GM12891 (cell line): Measurements from ENCODE around the gene PLPPR1. TPM values are rescaled to one million over a fixed set of nuclear protein-coding genes. Genes with fewer than 3 reads are reported as not detected.

Experiments used
- DNase-seq: peaks from one replicate; pipeline ENCODE4 v3.0.0; 2011; ENCODE audit warnings: low spot score; ENCODE audit not compliant: insufficient read length
- FAIRE-seq: peaks from 2 replicates; lab custom pipeline; 2011; peaks lifted over from hg19 to GRCh38; lab: Jason Lieb, UNC
- PAX5 ChIP-seq: IDR thresholded peaks from 2 replicates; pipeline ENCODE4 v1.6.1; 2011; ENCODE audit warnings: low read length, moderate library complexity, mild to moderate bottlenecking; ENCODE audit not compliant: insufficient read depth, severe bottlenecking
- POLR2A ChIP-seq: IDR thresholded peaks from 2 replicates; pipeline ENCODE4 v1.6.1; 2011; ENCODE audit warnings: low read depth, low read length, control low read depth
- POLR2AphosphoS5 ChIP-seq: IDR thresholded peaks from 2 replicates; pipeline ENCODE4 v1.6.1; 2011; ENCODE audit warnings: low read depth, low read length, control low read depth
- POU2F2 ChIP-seq: IDR thresholded peaks from 2 replicates; pipeline ENCODE4 v1.6.1; 2011; ENCODE audit warnings: low read depth, mild to moderate bottlenecking, control low read depth, low read length, moderate library complexity
- SPI1 ChIP-seq: IDR thresholded peaks from 2 replicates; pipeline ENCODE4 v1.6.1; 2011; ENCODE audit warnings: low read depth, low read length, control low read depth
- TAF1 ChIP-seq: IDR thresholded peaks from 2 replicates; pipeline ENCODE4 v1.6.1; 2011; ENCODE audit warnings: low read depth, low read length, control low read depth
- polyA plus RNA-seq: library from polyadenylated mRNA; unstranded; fragments of >200 nt; gene quantifications from one replicate; pipeline ENCODE4 v1.2.1, GENCODE V29; 2012; ENCODE audit warnings: low read depth, missing spikeins, inconsistent platforms; ENCODE audit not compliant: missing spikeins

The PLPPR1 gene
- polyA plus RNA-seq = not detected

- FAIRE-seq = no peak
- no peak for TF ChIP-seq POLR2AphosphoS5
- TF ChIP-seq PAX5 = no peak
- no peak for TF ChIP-seq POU2F2
- TF ChIP-seq POLR2A = no peak
- TF ChIP-seq TAF1 = no peak
- no peak for TF ChIP-seq SPI1
- DNase-seq = no peak
Observed at GRCh38 chr9:101028346-101029314, at the start of gene PLPPR1. Gene PLPPR1, plus strand, starts transcription at chr9:101028727.

- TF ChIP-seq SPI1 (no peak), POLR2A (no peak), PAX5 (no peak), POU2F2 (no peak), TAF1 (no peak), POLR2AphosphoS5 (no peak)
- FAIRE-seq (no peak), DNase-seq (no peak)
Observed at GRCh38 chr9:100989731-100990130, 38.8 kb upstream of the PLPPR1 start.

- TF ChIP-seq POLR2A (no peak), TAF1 (no peak), PAX5 (no peak), SPI1 (no peak), POU2F2 (no peak), POLR2AphosphoS5 (no peak)
- FAIRE-seq (no peak), DNase-seq (no peak)
Observed at GRCh38 chr9:100990605-100991381, 37.7 kb upstream of the PLPPR1 start.

- FAIRE-seq = no peak
Observed at GRCh38 chr9:100992632-100993031, 35.9 kb upstream of the PLPPR1 start.

GRCh38 chr9:100999906-101000544, 28.5 kb upstream of the PLPPR1 start:
- TF ChIP-seq SPI1 (no peak), POU2F2 (no peak), PAX5 (no peak), POLR2AphosphoS5 (no peak), TAF1 (no peak), POLR2A (no peak)
- FAIRE-seq (no peak), DNase-seq (no peak)

More at GRCh38 chr9:100992632-100993031, 35.9 kb upstream of the PLPPR1 start:
- DNase-seq = no peak
- TF ChIP-seq POU2F2 = no peak
- TF ChIP-seq PAX5 = no peak
- no peak for TF ChIP-seq POLR2AphosphoS5
- no peak for TF ChIP-seq TAF1
- TF ChIP-seq POLR2A = no peak
- TF ChIP-seq SPI1 = no peak

GRCh38 chr9:101005246-101005645, 23.3 kb upstream of the PLPPR1 start:
- DNase-seq (no peak), FAIRE-seq (no peak)

GRCh38 chr9:101014566-101014965, 14.0 kb upstream of the PLPPR1 start:
- TF ChIP-seq TAF1 (no peak), POLR2A (no peak), POLR2AphosphoS5 (no peak), PAX5 (no peak), SPI1 (no peak), POU2F2 (no peak)
- FAIRE-seq (no peak), DNase-seq (no peak)

More at GRCh38 chr9:101005246-101005645, 23.3 kb upstream of the PLPPR1 start:
- TF ChIP-seq TAF1 = no peak
- TF ChIP-seq PAX5 = no peak
- no peak for TF ChIP-seq POLR2AphosphoS5
- TF ChIP-seq SPI1 = no peak
- TF ChIP-seq POLR2A = no peak
- no peak for TF ChIP-seq POU2F2

- DNase-seq = no peak
- TF ChIP-seq POLR2A (no peak), PAX5 (no peak), POLR2AphosphoS5 (no peak), SPI1 (no peak), TAF1 (no peak), POU2F2 (no peak)
- FAIRE-seq = no peak
Observed at GRCh38 chr9:101018467-101018866, 10.1 kb upstream of the PLPPR1 start.
